Right renal cortex interstitium (tissue), 3 donors: ENCODE data around the gene ABLIM2. TPM values are rescaled to one million over a fixed set of nuclear protein-coding genes. Genes with fewer than 3 reads are reported as not detected.

Source experiments
- DNase-seq, 3 donors: peaks; one replicate each; pipeline ENCODE4 v3.0.0-alpha.2; 2013; ENCODE audit warnings: low read depth in 3 of 3, low spot score in 2 of 3
- polyA plus RNA-seq, 3 donors: library from polyadenylated mRNA; unstranded; fragments of 120-200 nt; gene quantifications; one replicate each; pipeline ENCODE4 v1.2.1, GENCODE V29; 2013; ENCODE audit not compliant: insufficient read length in 3 of 3

ABLIM2 gene
- polyA plus RNA-seq, 3 donors = 6.5 to 7.2 (median 6.9) TPM

- DNase-seq = no peak
Measured at GRCh38 chr4:8160572-8160971, 2.0 kb upstream of the ABLIM2 start.

DNA sequence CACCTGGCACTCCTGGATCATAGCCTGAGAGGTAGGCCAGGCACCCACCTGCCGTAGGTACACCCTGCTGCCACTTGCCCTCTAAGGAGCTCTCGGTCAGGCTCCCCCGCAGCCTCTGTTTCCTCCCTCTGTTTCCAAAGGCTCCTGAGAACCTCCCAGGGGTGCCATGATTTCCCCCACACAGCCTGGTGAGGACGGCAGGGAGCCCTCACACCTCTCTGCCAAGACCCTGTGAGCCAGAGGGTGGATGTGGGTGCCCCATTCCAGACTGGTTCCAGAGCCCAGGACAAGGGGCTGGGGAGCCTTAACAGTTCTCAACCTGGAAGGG lies 1.6 kb upstream of the ABLIM2 start:
- no peak for DNase-seq

DNA sequence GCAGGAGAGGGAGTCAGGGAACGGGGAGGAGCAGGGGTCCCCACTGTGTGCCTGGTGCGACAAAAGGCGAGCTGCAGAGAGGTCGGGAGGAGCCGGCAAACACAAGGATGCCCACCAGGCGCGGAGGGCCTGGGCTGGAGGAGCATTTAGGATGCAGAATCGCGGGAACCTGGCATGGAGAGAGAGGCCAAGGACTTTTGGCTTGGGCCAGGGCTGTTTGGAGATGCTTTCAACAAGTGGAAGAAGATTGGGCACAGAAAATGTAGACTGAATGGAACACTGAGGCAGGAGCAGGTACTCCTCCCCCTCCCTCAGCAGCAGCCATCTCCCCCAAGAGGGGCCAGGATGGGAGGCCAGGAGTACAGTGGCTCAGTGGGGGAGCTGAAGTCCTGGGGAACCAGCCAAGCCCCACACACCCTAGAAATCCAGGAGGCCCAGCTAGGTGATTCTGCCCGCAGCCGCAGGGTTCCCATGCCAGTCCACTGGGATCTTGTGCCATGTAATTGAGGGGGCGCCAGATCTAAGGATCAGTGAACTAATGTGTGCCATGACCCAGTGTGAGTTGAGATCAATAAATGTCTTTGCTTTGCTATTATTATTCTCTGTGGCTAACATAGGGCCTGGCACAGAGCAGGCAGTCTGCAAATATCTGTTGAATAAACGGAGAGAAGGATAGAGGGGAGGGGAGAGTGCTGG lies 1.1 kb upstream of the ABLIM2 start:
- no peak for DNase-seq

- no peak for DNase-seq
Measured at GRCh38 chr4:8157944-8158709, 486 bp downstream of the ABLIM2 start.

GRCh38 chr4:8157496-8157895 lies 1.1 kb downstream of the ABLIM2 start:
- no peak for DNase-seq

DNA sequence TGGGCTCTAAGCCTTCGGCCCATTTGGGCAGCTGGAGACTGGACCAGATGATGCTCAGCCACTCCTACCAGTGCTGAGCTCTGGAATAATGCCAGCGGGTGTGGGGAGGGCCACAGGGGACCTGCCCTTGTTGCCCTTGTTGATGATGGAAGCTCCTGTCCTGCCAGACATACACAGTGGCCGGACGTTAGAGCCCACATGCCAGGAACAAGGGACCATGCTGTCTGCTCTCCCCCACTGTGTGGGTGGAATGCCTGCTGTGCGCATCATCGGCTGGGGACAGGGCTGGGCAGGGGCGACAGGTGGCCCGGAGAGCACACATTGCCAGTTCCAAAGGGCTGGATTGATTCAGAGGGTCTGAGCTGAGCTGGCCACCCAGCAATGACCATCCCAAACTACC lies 2.0 kb downstream of the ABLIM2 start:
- no peak for DNase-seq

DNA sequence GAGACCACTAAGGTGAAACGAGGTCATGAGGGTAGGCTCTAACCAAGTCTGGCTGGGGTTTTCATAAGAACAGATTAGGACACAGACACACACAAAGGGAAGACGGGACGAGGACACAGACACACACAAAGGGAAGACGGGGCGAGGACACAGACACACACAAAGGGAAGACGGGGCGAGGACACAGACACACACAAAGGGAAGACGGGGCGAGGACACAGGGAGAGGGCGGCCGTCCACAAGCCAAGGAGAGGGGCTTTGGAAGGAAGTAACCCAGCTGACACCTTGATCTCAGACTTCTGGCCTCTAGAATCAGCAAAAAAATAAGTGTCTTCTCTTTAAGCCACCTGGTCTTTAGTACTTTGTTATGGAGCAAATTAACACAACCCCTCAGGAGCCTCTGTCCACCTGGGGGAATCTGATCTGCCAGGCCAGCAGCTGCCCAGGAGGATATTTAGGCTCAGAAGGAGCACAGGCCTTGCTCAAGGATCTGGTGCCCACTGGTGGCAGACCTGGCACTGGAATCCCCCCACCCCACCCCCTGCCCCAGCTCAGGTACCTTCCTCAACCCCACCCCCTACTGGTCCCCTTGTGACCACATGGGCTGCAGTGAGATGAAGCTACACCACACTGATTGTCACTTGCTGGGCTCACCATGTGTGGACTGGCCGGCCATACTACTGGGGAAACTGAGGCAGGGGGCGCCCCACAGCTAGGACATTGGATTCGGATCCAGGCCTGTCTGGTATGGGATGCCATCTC lies 2.8 kb downstream of the ABLIM2 start:
- no peak for DNase-seq

- no peak for DNase-seq
Measured at GRCh38 chr4:8155048-8155447, 3.6 kb downstream of the ABLIM2 start.

- DNase-seq = no peak
Measured at GRCh38 chr4:8153441-8153840, 5.2 kb downstream of the ABLIM2 start.

GRCh38 chr4:8152865-8153257 lies 5.8 kb downstream of the ABLIM2 start:
- DNase-seq = no peak

DNA sequence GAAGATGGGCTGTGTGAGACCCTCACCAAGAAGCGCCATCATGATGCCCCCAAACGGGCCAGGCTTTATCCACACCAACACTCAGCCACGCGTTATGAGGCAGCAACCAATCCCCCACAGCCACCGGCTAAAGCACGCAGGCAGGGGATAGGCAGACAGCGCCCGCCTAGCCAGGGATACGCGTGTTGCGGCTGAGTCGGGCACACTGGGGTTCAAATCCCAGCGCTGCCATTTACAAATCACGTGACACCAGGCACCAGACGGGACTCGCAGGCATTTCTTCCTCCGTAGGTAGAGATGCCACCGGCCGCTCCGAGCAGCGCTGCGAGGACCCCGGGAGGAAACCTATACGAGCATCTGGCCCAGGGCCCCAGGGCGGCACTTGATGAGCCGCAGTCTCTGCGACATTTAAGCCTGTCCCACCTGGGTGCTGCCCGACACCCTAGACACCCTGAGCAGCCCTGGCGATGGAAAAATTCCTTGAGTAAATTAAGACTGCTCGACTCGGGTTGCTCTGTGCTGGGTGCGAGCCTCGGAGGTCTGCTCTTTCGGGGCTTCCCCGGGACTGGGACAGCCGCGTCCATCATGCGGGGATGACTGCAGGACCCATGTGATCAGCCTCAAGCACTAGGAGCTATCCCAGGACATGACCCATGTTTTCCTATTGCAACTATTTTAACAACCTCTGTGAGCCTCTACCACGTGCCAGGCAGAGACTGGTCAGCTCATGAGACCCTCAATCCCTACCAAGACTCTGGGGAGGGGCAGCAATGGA lies 6.3 kb downstream of the ABLIM2 start:
- no peak for DNase-seq

DNA sequence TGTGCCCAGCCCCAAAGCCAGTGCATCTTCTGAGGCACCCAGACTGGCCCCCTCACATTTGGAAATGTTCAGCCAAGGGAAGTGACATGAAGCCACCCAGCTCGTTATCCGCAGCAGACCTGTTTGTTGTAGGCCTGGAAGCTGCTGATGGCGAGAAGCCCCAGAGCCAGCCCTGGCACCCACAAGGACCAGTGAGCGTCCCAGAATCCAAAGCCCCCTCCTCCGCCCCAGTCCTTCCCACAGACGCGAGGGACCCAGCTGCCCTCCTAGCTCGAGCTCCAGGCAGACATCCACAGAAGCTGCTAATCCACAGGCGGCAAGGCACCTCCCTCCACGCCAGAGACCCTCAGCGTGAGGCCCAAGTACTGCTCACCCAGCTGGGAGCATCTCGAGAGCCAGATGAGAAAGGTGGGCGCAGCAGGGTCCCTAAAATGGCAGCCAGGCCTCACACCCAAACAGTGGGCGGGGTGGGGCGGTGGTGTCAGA lies 7.4 kb downstream of the ABLIM2 start:
- no peak for DNase-seq

DNA sequence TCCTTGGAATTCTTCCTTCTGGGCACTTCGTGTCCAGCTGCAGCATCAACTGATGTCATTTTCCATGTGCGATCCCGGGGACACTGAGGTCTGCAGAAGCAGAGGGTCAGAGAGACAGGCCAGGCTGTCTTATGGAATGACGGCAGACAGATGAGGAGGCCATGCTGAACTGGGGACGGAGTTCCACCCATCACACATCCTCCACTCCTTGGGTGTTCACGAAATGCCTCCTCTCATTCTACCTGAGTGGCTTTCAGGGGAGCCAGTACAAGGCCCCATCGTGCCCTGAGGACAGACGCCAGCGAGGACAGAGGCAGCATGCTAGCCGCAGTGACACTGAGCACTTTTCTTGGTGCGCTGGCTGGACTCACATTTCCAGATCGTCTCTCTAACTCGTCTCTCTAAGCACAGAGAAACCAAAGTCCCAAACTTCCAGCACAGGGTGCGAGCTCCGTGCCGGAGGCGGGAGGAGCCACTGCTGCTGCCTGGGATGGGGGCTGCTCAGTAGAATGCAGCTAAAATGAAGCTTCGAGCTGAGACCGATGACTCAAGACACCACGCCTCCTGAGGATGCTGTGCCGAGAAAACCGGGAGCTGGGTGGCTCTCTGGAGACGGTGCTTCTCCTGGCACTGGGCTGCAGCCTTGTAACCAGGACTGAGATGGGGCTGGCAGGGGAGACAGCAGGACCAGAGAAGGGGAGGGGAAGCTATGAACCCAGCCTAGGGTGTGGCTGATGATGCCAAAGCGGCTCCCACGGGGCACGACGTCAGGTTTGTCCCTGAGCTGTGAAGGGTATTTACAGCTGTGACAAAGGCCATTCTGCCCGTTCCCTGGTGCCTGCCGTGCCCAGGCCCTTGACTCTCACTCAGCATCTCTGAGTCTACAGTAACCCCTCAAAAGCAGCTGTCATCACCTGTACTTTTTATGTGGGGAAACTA lies 8.2 kb downstream of the ABLIM2 start:
- no peak for DNase-seq

DNA sequence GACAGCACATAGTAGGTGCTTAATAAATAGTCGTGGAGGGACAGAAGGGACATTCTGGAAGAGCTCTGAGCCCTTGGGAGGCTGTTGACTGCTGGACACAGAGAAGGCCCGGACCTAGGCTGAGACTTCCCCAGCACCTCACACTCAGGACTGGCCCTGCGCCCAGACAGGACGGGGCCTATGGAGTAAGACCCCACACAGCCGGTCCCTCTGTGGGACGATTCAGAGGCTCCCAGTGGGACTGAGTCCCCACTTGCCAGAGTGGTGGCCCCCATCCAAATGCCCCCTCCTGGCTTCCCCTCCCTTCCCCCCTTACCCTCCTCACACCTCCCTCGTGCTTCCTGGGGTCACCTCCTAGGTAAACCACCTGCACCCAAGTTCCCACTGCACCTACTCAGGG lies 8.9 kb downstream of the ABLIM2 start:
- DNase-seq = no peak

GRCh38 chr4:8148785-8149435 lies 9.7 kb downstream of the ABLIM2 start:
- no peak for DNase-seq

GRCh38 chr4:8148159-8148558 lies 10.5 kb downstream of the ABLIM2 start:
- DNase-seq = no peak

DNA sequence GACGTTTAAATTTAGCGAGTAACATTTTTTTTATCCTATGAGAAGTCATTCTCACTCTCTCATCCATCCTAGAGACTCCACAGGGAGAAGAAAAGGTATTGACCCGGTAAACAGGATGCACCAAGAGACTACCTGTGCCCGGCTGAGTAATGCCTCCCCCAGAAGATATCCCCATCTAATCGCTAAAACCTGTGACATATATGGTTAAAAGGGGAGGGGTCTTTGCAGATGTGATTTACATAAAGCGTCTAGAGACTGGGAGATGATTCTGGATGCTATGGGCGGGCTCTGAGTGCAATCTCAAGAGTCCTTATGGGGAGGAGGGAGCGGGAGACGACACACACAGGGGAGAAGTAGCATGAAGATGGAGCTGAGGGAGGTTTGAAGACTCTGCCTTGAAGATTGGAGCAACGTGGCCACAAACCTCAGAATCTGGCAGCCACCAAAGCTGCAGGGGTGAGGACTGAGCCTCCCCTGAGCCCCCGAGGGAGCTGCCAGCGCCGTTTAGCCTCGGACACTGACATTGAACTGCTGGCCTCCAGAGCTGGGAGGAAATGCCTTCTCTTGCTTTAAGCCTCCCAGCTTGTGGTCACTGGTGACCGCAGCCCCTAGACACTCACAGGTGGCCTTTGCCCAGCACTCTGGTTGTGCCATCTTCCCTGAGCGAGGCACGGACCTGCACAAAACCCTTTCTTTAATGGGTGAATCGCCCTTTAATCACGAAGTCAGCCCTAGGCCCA lies 11.2 kb downstream of the ABLIM2 start:
- DNase-seq = no peak

GRCh38 chr4:8146157-8146556 lies 12.5 kb downstream of the ABLIM2 start:
- no peak for DNase-seq

DNA sequence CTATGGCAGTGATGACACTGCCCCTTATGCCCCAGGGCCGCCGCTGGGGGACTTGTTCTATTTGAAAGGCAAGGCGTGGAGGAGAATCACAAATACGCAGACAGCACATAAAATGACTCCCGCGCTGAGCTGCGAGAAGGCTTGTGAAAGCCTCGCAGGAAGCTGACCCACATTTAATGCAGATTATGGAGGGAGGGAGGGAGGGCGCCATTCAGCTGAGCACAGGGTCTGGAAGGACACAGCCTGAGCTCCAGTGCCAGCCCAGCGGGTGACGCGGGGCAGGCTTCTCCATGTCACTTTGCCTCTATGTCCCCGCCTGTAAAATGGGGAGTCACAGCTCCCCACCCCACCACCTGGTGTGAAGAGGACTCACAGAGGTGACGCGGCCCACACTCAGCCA lies 14.3 kb downstream of the ABLIM2 start:
- no peak for DNase-seq
